ENCODE results near the gene ZBTB12. TPM values are rescaled to one million over a fixed set of nuclear protein-coding genes. Genes with fewer than 3 reads are reported as not detected.

The ZBTB12 gene
- total and polyA plus RNA-seq, 2 of the 13 experiments (the other 11 are each of a cell fraction or from before 2014, with no cell fraction given) = 4.8 to 6.0 TPM

GRCh38 chr6:31865205-31866118, 36.4 kb downstream of the ZBTB12 start (continued):
- TF ChIP-seq BHLHE40 (IDR thresholded peaks at IDR 0.05; ENCODE audit: low read length) = peak; percentile 63; the same call in 1 of the 2 replicates
- peak; percentile 91 for TF ChIP-seq NCOR1 (IDR thresholded peaks at IDR 0.05; ENCODE audit: borderline replicate concordance, low read length)
- no peak for TF ChIP-seq ZNF207 (IDR thresholded peaks at IDR 0.05; ENCODE audit: borderline replicate concordance)
- TF ChIP-seq ZNF20 (CRISPR knock-in tag; IDR thresholded peaks at IDR 0.05) = no peak
- TF ChIP-seq PCBP2 (optimal IDR thresholded peaks at IDR 0.05; ENCODE audit: low read depth, low read length, poor library complexity, severe bottlenecking) = no peak
- peak; percentile 10; the same call in 1 of the 2 replicates for TF ChIP-seq STAT5B (CRISPR knock-in tag; IDR thresholded peaks at IDR 0.05)
- no peak; the same call in 1 of the 2 replicates for TF ChIP-seq CREB1 (IDR thresholded peaks at IDR 0.05)
- TF ChIP-seq CREB1 (CRISPR knock-in tag; IDR thresholded peaks at IDR 0.05) = peak; percentile 59; the same call in 1 of the 2 replicates
- no peak for TF ChIP-seq ZNF563 (CRISPR knock-in tag; IDR thresholded peaks at IDR 0.05)
- TF ChIP-seq HMGXB4 (CRISPR knock-in tag; IDR thresholded peaks at IDR 0.05; ENCODE audit: borderline replicate concordance in 1 of 2, low read depth in 1 of 2) = peak; percentile 49 to 72
- TF ChIP-seq ZNF598 (CRISPR knock-in tag; IDR thresholded peaks at IDR 0.05; ENCODE audit: borderline replicate concordance) = no peak; the same call in 1 of the 2 replicates
- no peak for TF ChIP-seq ZNF282 (IDR thresholded peaks at IDR 0.05; ENCODE audit: partially characterized antibody)
- no peak for TF ChIP-seq MZF1 (CRISPR knock-in tag; IDR thresholded peaks at IDR 0.05; ENCODE audit: borderline replicate concordance)
- no peak for TF ChIP-seq ATF1 (CRISPR knock-in tag; IDR thresholded peaks at IDR 0.05)
- TF ChIP-seq ZNF75D (CRISPR knock-in tag; IDR thresholded peaks at IDR 0.05; ENCODE audit: borderline replicate concordance) = no peak
- TF ChIP-seq ZNF121 (CRISPR knock-in tag; IDR thresholded peaks at IDR 0.05) = no peak
- TF ChIP-seq SP5 (CRISPR knock-in tag; IDR thresholded peaks at IDR 0.05; ENCODE audit: borderline replicate concordance, low read depth) = peak; percentile 79; the same call in 1 of the 2 replicates
- TF ChIP-seq JUN (CRISPR knock-in tag; IDR thresholded peaks at IDR 0.05) = no peak
- peak; percentile 89; the same call in 1 of the 2 replicates for TF ChIP-seq MEF2D (CRISPR knock-in tag; IDR thresholded peaks at IDR 0.05)
- TF ChIP-seq ZNF746 (CRISPR knock-in tag; IDR thresholded peaks at IDR 0.05) = peak; percentile 63; the same call in 1 of the 2 replicates
- peak; percentile 85 for TF ChIP-seq NR2C2 (CRISPR knock-in tag; IDR thresholded peaks at IDR 0.05; ENCODE audit: borderline replicate concordance)
- peak; percentile 96 for TF ChIP-seq TBX2 (CRISPR knock-in tag; IDR thresholded peaks at IDR 0.05; ENCODE audit: borderline replicate concordance)
- peak; percentile 87 for TF ChIP-seq MLX (CRISPR knock-in tag; IDR thresholded peaks at IDR 0.05)
- peak; percentile 73 for TF ChIP-seq IRF2 (CRISPR knock-in tag; IDR thresholded peaks at IDR 0.05)
- TF ChIP-seq HNRNPUL1 (IDR thresholded peaks at IDR 0.05; ENCODE audit: low read depth, low read length) = no peak
- no peak for TF ChIP-seq ZNF382 (CRISPR knock-in tag; IDR thresholded peaks at IDR 0.05; ENCODE audit: borderline replicate concordance)
- TF ChIP-seq MYC (CRISPR knock-in tag; IDR thresholded peaks at IDR 0.05; ENCODE audit: borderline replicate concordance) = peak; percentile 77
- no peak for TF ChIP-seq ATF5 (CRISPR knock-in tag; IDR thresholded peaks at IDR 0.05; ENCODE audit: low read depth)
- TF ChIP-seq ZNF367 (CRISPR knock-in tag; IDR thresholded peaks at IDR 0.05; ENCODE audit: borderline replicate concordance) = no peak

Data from HepG2 (cell line).